ENCODE data around the gene ATG7. TPM values are rescaled to one million over a fixed set of nuclear protein-coding genes. Genes with fewer than 3 reads are reported as not detected.
"Not testable (repeated sequence)": the region's sequence is repeated elsewhere in the genome, so short reads cannot be mapped to it uniquely, and the experiment has no call there.

ATG7 gene
- total RNA-seq, 2 experiments from 2014 or later = 26.4 to 28.6 TPM

- POLR2A ChIA-PET = no interaction called here
- H3K4me1 Mint-ChIP-seq = peaks cover 12% of the 10 kb centered on the region
- no peaks in the 10 kb centered on the region for H3K9me3 Mint-ChIP-seq
- H3K27ac Mint-ChIP-seq = no peak overlapping the region
- no peak overlapping the region for H3K4me3 Mint-ChIP-seq
- DNase-seq = no peak
- ATAC-seq (ENCODE audit: low read depth) = no peak
- H3K27me3 Mint-ChIP-seq = no peaks in the 10 kb centered on the region
- H3K36me3 Mint-ChIP-seq = peaks cover 4% of the 10 kb centered on the region
These were observed 121.2 kb downstream of the ATG7 start for GRCh38 chr3:11393401-11393800.

DNA sequence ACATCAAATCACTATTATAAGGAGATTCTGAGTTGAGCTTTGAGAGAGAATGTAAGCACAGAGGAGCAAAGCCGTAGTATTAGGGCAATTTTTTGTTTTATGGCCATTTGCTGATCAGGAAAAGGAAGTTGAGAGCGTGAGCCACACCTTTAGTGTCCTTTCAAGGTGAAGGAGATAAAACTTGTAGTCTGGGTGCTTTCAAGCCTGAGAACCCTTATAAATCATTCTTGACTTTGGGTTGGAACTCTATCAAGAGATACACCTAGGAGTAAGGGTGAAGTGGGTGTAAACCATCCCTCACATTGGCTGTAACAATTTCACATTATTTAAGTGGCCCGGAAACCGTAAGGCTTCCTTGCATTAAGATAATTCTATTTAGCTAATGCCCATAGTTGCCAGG, 122.2 kb downstream of the ATG7 start:
- DNase-seq = no peak
- no peak overlapping the region for H3K27ac Mint-ChIP-seq
- no peaks in the 10 kb centered on the region for H3K9me3 Mint-ChIP-seq
- H3K4me3 Mint-ChIP-seq = no peak overlapping the region
- H3K4me1 Mint-ChIP-seq = peaks cover 12% of the 10 kb centered on the region
- ATAC-seq (ENCODE audit: low read depth) = no peak
- H3K36me3 Mint-ChIP-seq = peaks cover 7% of the 10 kb centered on the region
- POLR2A ChIA-PET = interaction anchor here (0.6 kb wide), 1 partner anchor 149 kb away, joined by 3 read pairs; no protein-coding TSS in a partner anchor
- no peaks in the 10 kb centered on the region for H3K27me3 Mint-ChIP-seq

DNA sequence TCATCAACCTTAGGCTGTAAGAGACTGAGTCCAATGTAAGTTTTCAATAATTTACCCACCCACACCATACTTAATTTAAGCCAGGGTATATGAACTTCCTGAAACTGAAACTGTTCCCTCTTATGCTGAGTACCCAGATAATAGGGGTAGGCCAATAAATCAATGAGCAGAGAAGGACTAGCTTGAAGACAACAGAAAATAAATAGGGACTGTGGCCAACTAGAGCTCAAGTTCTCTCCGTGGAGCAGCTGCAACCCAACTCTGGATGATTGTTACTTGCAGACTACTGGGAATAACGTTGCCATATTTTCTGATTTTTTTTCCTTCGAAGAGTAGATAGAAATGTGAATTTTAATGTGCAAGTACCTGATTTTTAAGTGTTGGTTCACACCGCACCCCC, 128.0 kb downstream of the ATG7 start:
- H3K36me3 Mint-ChIP-seq = peaks cover 13% of the 10 kb centered on the region
- peaks cover 3% of the 10 kb centered on the region for H3K9me3 Mint-ChIP-seq
- POLR2A ChIA-PET = interaction anchor here (0.7 kb wide), 1 partner anchor 26 kb away, joined by 3 read pairs; no protein-coding TSS in a partner anchor
- no peak overlapping the region for H3K4me3 Mint-ChIP-seq
- ATAC-seq (ENCODE audit: low read depth) (no peak), DNase-seq (no peak)
- H3K27ac Mint-ChIP-seq = no peak overlapping the region
- no peaks in the 10 kb centered on the region for H3K27me3 Mint-ChIP-seq
- no peaks in the 10 kb centered on the region for H3K4me1 Mint-ChIP-seq

DNA sequence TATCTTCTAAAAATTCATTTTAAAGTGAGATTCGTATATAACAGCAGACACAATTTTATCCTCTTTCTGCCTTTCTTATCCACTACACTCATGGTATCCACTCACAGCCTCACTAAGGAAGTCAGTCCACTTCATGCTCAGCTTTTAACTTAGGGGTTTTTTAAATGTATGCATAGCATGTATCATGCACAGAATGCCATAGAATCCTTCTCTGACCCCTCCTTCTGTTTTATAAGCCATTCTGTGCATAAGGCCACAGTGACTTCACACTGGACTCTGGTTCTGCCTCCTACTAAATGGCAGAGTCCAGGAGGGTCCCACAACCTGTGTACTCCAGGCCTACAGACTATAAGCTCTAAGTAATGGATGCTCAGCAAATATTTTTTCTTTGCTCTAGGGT, 129.2 kb downstream of the ATG7 start:
- Mint-ChIP-seq H3K4me3 (no peak overlapping the region), H3K27ac (no peak overlapping the region), H3K36me3 (peaks cover 19% of the 10 kb centered on the region), H3K27me3 (no peaks in the 10 kb centered on the region), H3K9me3 (peaks cover 3% of the 10 kb centered on the region), H3K4me1 (no peaks in the 10 kb centered on the region)
- ATAC-seq (ENCODE audit: low read depth) (no peak), DNase-seq (no peak)
- POLR2A ChIA-PET = no interaction called here

GRCh38 chr3:11405323-11405722, 133.1 kb downstream of the ATG7 start:
- POLR2A ChIA-PET = interaction anchor here (0.6 kb wide), 1 partner anchor 66 kb away, joined by 6 read pairs; no protein-coding TSS in a partner anchor
- DNase-seq = no peak
- Mint-ChIP-seq H3K36me3 (peaks cover 45% of the 10 kb centered on the region), H3K4me3 (no peak overlapping the region), H3K9me3 (peaks cover 19% of the 10 kb centered on the region), H3K27me3 (no peaks in the 10 kb centered on the region), H3K27ac (no peak overlapping the region), H3K4me1 (no peaks in the 10 kb centered on the region)
- ATAC-seq (ENCODE audit: low read depth) = no peak

DNA sequence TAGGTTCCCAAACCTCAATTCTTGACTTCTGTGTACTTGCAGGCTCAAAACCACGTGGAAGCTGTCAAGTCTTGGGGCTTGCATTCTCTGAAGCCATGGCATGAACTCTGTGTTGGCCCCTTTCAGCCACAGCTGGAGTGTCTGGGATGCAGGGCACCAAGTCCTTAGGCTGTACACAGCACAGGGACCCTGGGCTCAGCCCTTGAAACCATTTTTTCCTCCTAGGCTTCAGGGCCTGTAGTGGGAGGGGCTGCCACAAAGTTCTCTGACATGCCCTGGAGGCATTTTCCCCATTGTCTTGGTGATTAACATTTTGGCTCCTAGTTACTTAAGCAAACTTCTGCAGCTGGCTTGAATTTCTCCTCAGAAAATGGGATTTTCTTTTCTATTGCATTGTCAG, 135.4 kb downstream of the ATG7 start:
- POLR2A ChIA-PET = no interaction called here

GRCh38 chr3:11408324-11408859, 136.2 kb downstream of the ATG7 start:
- H3K27me3 Mint-ChIP-seq; POLR2A ChIA-PET; H3K4me1 Mint-ChIP-seq; H3K4me3 Mint-ChIP-seq; ATAC-seq (ENCODE audit: low read depth); DNase-seq; H3K27ac Mint-ChIP-seq: not testable (repeated sequence)
- peaks cover 49% of the 10 kb centered on the region for H3K36me3 Mint-ChIP-seq
- peaks cover 26% of the 10 kb centered on the region for H3K9me3 Mint-ChIP-seq

More for the DNA sequence above, 135.4 kb downstream of the ATG7 start:
- peaks cover 48% of the 10 kb centered on the region for H3K36me3 Mint-ChIP-seq
- DNase-seq (no peak), ATAC-seq (ENCODE audit: low read depth) (no peak)
- peaks cover 23% of the 10 kb centered on the region for H3K9me3 Mint-ChIP-seq
- H3K27ac Mint-ChIP-seq = no peak overlapping the region
- no peak overlapping the region for H3K4me3 Mint-ChIP-seq
- H3K4me1 Mint-ChIP-seq = no peaks in the 10 kb centered on the region
- no peaks in the 10 kb centered on the region for H3K27me3 Mint-ChIP-seq

GRCh38 chr3:11410564-11410963, 138.4 kb downstream of the ATG7 start:
- H3K9me3 Mint-ChIP-seq = peaks cover 30% of the 10 kb centered on the region
- ATAC-seq (ENCODE audit: low read depth) (no peak), DNase-seq (no peak)
- no peaks in the 10 kb centered on the region for H3K27me3 Mint-ChIP-seq
- H3K4me1 Mint-ChIP-seq = no peaks in the 10 kb centered on the region
- no peak overlapping the region for H3K4me3 Mint-ChIP-seq
- POLR2A ChIA-PET = no interaction called here
- no peak overlapping the region for H3K27ac Mint-ChIP-seq
- peaks cover 54% of the 10 kb centered on the region for H3K36me3 Mint-ChIP-seq

- DNase-seq (no peak), ATAC-seq (ENCODE audit: low read depth) (no peak)
- peaks cover 43% of the 10 kb centered on the region for H3K36me3 Mint-ChIP-seq
- H3K27me3 Mint-ChIP-seq = no peaks in the 10 kb centered on the region
- no peak overlapping the region for H3K4me3 Mint-ChIP-seq
- H3K4me1 Mint-ChIP-seq = no peaks in the 10 kb centered on the region
- H3K9me3 Mint-ChIP-seq = peaks cover 25% of the 10 kb centered on the region
- H3K27ac Mint-ChIP-seq = no peak overlapping the region
- POLR2A ChIA-PET = no interaction called here
These were observed 139.8 kb downstream of the ATG7 start for GRCh38 chr3:11411956-11412355.

DNA sequence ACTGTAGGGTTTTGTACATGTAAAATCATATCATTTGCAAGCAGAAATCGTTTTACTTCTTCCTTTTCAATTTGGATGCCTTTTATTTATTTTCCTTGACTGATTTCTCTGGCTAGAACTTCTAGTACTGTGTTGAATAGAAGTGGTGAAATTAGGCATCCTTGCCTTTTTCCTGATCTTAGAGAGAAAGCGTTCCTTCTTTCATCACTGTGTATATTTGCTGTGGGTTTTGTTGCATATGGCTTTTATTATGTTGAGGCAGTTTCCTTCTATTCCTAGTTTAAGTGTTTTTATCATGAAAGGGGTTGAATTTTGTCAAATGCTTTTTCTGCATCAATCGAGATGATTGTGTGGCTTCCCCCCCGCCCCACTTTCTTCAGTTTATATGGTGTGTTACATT, 140.9 kb downstream of the ATG7 start:
- peaks cover 22% of the 10 kb centered on the region for H3K9me3 Mint-ChIP-seq
- no peak for ATAC-seq (ENCODE audit: low read depth)
- POLR2A ChIA-PET = no interaction called here
- no peak overlapping the region for H3K27ac Mint-ChIP-seq
- no peaks in the 10 kb centered on the region for H3K27me3 Mint-ChIP-seq
- H3K4me1 Mint-ChIP-seq = no peaks in the 10 kb centered on the region
- no peak for DNase-seq
- H3K36me3 Mint-ChIP-seq = peaks cover 35% of the 10 kb centered on the region
- H3K4me3 Mint-ChIP-seq = no peak overlapping the region

- Mint-ChIP-seq H3K4me1 (no peaks in the 10 kb centered on the region), H3K36me3 (peaks cover 18% of the 10 kb centered on the region), H3K27me3 (no peaks in the 10 kb centered on the region), H3K9me3 (peaks cover 14% of the 10 kb centered on the region), H3K4me3 (no peak overlapping the region), H3K27ac (no peak overlapping the region)
- DNase-seq (no peak), ATAC-seq (ENCODE audit: low read depth) (no peak)
- POLR2A ChIA-PET = no interaction called here
These were observed 142.9 kb downstream of the ATG7 start for GRCh38 chr3:11415099-11415498.

GRCh38 chr3:11420066-11420465, 147.9 kb downstream of the ATG7 start:
- Mint-ChIP-seq H3K9me3 (no peaks in the 10 kb centered on the region), H3K4me3 (no peak overlapping the region), H3K27me3 (no peaks in the 10 kb centered on the region), H3K36me3 (peaks cover 5% of the 10 kb centered on the region), H3K27ac (no peak overlapping the region), H3K4me1 (peaks cover 3% of the 10 kb centered on the region)
- POLR2A ChIA-PET = no interaction called here
- ATAC-seq (ENCODE audit: low read depth) (no peak), DNase-seq (no peak)

GRCh38 chr3:11422291-11422690, 150.1 kb downstream of the ATG7 start:
- peaks cover 13% of the 10 kb centered on the region for H3K36me3 Mint-ChIP-seq
- POLR2A ChIA-PET = no interaction called here
- no peak for ATAC-seq (ENCODE audit: low read depth)
- no peaks in the 10 kb centered on the region for H3K27me3 Mint-ChIP-seq
- H3K27ac Mint-ChIP-seq = no peak overlapping the region
- H3K9me3 Mint-ChIP-seq = no peaks in the 10 kb centered on the region
- no peak for DNase-seq
- H3K4me3 Mint-ChIP-seq = no peak overlapping the region
- H3K4me1 Mint-ChIP-seq = peaks cover 3% of the 10 kb centered on the region

DNA sequence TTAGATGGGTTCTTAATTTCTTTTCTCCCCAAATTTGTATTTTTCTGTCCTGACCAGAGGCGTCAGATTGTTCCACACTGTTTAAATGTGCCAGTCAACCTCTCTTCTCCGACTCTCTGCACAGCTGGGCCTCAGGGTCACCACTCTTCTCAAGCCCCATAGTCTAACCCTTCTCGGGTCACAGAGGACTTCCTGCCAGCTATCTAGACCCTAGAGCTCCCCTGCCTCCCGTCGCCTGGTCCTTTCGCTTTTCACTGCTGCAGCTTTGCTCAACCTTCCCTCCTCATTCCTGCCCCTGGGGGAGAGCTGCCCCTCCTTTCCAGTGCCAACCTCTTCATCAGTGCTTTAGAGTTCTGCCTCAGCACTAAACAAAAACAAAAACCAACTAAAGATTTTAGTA, 151.7 kb downstream of the ATG7 start:
- ATAC-seq (ENCODE audit: low read depth) (no peak), DNase-seq (no peak)
- Mint-ChIP-seq H3K9me3 (no peaks in the 10 kb centered on the region), H3K27ac (no peak overlapping the region), H3K36me3 (peaks cover 20% of the 10 kb centered on the region), H3K27me3 (no peaks in the 10 kb centered on the region), H3K4me3 (no peak overlapping the region), H3K4me1 (peaks cover 3% of the 10 kb centered on the region)
- POLR2A ChIA-PET = no interaction called here

GRCh38 chr3:11424277-11424676, 152.1 kb downstream of the ATG7 start:
- H3K4me3 Mint-ChIP-seq = no peak overlapping the region
- H3K9me3 Mint-ChIP-seq = no peaks in the 10 kb centered on the region
- ATAC-seq (ENCODE audit: low read depth) = no peak
- no peaks in the 10 kb centered on the region for H3K27me3 Mint-ChIP-seq
- H3K36me3 Mint-ChIP-seq = peaks cover 20% of the 10 kb centered on the region
- H3K27ac Mint-ChIP-seq = no peak overlapping the region
- DNase-seq = no peak
- peaks cover 3% of the 10 kb centered on the region for H3K4me1 Mint-ChIP-seq
- POLR2A ChIA-PET = no interaction called here
